HG02623 (cell line): ENCODE data around the gene GPN2.
"Not testable (repeated sequence)": the region's sequence is repeated elsewhere in the genome, so short reads cannot be mapped to it uniquely, and the experiment has no call there.

Source experiments
- ATAC-seq: cut with Tn5 transposase; IDR thresholded peaks from one replicate; pipeline ENCODE4 v1.9.1; 2021; ENCODE audit warnings: moderate library complexity; ENCODE audit not compliant: unreplicated experiment

Gene GPN2

GRCh38 chr1:26900815-26901511 is 10.9 kb upstream of the GPN2 start:
- ATAC-seq, result no peak

GRCh38 chr1:26900001-26900814 is 10.1 kb upstream of the GPN2 start, which contains the start of gene GPATCH3:
GPATCH3 (minus strand) TSS chr1:26900467; CDS start chr1:26900442, 25 bp downstream.
- ATAC-seq, result peak; percentile 64

DNA sequence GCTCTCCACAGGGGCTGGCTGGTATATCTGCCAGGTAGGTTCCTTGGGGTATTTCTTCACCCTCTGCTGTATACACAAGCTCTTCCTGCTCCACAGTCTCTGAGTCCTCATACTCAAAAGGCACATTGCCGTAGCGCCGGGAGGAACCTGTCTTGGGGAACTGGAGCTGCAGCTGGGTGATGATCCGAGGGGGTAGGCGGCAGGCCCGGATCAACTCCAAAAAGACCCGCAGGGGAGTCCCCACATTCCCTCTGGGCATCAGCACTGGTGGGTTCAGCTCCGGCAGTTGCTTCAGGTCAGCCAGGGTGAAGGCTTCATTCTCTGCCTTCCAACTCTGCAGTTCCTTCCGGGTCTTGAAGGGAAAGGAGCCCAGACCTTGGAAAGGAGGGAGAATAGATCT is 7.3 kb upstream of the GPN2 start:
- ATAC-seq, result no peak

DNA sequence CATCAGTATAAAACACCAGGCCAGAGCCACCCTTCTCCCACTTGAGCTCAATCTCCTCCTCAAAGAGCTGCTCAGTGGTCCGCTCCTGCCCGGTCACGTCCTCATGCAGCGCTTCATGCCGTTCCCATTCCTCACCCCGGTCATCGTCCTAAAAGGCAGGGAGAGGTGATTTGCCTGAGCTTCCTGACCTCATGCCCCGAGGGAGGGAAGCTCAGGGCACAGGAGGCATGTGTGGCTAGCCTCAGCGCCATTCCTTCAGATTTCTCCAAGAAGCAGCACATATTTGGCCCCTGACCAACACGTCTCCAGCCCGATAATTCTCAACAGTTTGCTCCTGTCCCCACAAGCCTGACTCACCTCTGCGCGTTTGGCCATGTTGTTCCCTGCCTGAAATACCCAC is 4.2 kb upstream of the GPN2 start:
- no peak for ATAC-seq

GRCh38 chr1:26890467-26890796 is 349 bp upstream of the GPN2 start:
- ATAC-seq, result no peak

DNA sequence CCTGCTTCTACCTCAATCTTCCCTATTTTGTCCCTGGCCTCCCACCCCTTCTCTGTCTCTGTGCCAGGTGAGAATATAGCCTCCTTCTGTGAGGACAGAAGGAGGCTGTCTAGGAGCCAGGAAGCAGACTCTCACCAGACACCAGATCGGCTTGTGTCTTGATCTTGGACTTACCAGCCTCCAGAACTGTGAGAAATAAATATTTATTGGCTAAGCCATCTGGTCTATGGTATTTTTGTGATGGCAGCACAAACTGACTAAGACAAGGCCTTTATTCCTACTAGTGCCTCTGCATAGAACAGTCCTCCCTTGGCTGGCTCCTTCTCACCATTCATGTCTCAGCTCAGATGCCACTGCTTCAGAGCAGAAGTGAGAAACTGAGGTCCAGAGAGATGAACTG is 1.9 kb downstream of the GPN2 start:
- ATAC-seq, result no peak

DNA sequence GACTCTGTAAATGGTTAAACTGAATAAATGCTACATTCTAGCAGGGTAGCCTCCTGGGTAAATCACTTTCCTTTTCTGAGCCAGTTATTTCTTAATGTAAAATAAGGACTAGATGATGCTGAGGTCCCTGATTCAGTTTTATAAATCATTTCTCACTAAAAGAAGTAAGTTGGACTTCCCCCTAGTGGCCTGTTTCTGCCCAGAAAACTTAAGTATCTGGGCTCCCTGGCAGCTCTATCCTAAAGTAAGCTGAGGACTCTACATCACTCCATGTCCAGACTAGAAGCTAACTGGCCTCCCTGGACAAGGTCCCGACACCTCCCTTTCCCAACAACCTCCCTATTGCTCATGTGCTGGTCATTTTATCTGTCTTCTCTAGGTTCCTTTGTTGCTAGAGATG is 3.0 kb downstream of the GPN2 start:
- no peak for ATAC-seq

- ATAC-seq, result no peak
These were observed 7.2 kb downstream of the GPN2 start for GRCh38 chr1:26882696-26883463.

DNA sequence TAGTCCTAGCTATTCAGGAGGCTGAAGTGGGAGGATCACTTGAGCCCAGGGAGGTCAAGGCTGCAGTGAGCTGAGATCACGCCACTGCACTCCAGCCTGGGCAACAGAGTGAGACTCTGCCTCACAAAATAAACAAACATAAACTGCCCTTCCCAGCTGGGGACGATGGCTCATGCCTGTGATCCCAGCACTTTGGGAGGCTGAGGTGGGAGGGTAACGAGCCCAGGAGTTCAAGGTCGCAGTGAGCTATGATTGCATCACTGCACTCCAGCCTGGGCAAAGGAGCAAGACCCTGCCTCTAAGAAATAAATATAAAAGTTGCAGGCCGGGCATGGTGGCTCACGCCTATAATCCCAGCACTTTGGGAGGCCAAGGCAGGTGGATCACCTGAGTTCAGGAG is 8.5 kb downstream of the GPN2 start:
- ATAC-seq, result not testable (repeated sequence)

GRCh38 chr1:26879793-26880192 is 10.3 kb downstream of the GPN2 start:
- no peak for ATAC-seq

DNA sequence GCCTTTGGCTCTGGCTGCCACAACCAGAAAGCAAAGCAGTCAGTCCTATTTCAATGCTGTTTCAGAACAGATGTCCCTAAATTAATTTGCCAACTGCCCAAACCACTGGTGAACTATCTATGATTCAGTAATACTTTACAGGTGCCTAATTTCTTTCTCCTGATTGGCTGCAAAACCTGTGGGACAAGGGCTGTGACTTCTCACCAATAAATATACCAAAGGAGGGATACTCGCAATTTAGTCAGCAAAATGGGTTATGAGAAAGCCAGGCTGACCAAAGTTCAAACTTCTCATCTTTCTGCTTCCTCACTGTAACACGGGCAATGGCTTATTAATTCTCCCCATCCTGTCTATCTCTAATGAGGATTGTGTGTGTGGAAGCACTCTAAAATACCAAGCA is 12.8 kb downstream of the GPN2 start:
- no peak for ATAC-seq

GRCh38 chr1:26874896-26875295 is 15.2 kb downstream of the GPN2 start:
- no peak for ATAC-seq

- not testable (repeated sequence) for ATAC-seq
These were observed 17.0 kb downstream of the GPN2 start for GRCh38 chr1:26873097-26873496.

DNA sequence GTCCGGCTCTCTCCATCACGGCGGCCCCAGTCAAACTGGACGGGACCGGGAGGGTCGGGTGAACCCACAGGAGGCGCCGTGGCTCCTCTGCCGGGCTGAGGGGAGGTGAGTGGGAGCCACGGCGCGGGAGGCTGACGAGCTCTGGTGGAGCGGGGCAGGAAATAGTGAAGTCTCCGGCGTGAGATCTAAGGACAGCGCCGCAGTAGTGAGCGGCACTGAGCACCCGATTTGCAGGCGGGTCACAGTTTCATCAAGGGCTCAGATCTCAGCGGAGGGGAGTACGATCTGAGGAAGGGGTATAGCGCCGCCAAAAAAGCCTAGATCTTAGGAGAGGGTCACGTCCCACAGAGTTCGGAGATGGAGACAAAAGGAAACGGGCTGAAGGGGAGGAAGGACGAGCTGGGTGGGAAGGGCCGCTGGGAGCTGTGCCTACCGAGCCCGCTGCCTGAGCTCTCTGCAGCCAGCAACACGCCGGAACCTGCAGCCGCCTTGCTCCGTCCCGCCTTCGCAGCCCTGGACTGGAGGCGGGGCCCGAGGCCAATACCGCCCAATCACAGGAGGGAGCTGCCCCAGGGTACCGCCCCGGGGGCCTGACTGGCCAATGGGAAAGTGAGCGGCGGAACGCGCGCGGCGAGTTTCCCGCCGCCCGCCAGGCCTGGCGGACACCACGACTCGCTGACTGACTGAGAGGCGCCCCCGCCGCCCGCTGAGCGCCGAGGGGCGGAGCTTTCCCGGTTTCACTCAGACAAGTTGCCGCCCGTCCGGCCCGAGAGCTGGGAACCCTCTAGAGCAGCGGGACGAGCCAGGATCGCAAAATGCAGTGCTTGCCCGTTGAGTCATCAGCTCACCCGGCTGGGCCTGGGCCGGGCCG is 25.2 kb downstream of the GPN2 start:
- ATAC-seq, result peak; percentile 87

DNA sequence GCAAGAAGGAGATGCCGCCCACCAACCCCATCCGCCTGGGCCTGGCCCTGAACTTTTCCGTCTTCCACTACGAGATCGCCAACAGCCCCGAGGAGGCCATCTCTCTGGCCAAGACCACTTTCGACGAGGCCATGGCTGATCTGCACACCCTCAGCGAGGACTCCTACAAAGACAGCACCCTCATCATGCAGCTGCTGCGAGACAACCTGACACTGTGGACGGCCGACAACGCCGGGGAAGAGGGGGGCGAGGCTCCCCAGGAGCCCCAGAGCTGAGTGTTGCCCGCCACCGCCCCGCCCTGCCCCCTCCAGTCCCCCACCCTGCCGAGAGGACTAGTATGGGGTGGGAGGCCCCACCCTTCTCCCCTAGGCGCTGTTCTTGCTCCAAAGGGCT is 26.4 kb downstream of the GPN2 start:
- no peak for ATAC-seq

DNA sequence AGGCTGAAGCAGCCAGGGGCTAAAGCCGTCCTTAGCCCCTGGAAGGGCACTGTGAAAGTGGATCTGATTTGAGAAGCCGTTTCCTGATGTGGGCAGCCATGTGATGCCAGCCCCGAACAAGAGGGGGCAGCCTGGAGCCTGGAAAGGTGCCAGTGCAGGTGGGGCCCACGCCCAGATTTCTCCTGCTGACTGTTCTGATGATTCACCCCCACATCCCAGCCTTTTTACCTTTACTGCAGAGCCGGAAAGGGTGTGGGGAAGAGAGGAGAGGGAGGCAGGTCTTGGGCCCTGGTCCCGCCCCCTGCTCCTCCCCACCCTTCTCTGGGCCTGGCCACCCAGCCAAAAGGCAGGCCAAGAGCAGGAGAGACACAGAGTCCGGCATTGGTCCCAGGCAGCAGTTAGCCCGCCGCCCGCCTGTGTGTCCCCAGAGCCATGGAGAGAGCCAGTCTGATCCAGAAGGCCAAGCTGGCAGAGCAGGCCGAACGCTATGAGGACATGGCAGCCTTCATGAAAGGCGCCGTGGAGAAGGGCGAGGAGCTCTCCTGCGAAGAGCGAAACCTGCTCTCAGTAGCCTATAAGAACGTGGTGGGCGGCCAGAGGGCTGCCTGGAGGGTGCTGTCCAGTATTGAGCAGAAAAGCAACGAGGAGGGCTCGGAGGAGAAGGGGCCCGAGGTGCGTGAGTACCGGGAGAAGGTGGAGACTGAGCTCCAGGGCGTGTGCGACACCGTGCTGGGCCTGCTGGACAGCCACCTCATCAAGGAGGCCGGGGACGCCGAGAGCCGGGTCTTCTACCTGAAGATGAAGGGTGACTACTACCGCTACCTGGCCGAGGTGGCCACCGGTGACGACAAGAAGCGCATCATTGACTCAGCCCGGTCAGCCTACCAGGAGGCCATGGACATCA is 27.1 kb downstream of the GPN2 start, which contains the start of gene SFN:
Gene SFN, plus strand, starts transcription at position 369 of the 904 bp plus-strand sequence. Its CDS starts 64 bp downstream, at position 433.
- no peak for ATAC-seq

DNA sequence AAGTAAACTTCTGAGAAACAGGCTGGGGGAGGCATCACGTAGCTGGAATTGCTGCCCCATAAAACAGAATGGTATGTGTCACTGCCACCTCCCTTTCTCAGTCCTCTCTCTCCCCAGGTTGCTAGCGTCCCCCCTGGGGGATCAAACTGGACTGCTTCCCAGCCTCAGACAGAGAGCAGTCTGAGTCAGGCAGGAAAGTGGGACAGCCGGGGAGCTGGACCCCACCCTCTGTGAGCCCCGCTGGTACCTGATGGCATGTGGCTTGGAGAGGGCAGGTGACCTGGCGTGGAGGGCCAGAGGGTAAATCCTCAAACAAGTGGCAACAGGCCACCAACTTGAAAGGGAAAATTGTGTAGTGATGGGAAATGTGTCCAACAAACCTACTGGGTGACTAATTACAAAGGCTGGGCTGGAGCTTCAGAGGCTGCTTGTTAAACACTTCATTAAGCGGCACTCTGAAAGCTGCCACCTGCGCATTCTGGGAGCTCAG is 28.1 kb downstream of the GPN2 start:
- ATAC-seq, result no peak

GRCh38 chr1:26861286-26861701 is 28.8 kb downstream of the GPN2 start:
- no peak for ATAC-seq

GRCh38 chr1:26858891-26859640 is 31.0 kb downstream of the GPN2 start:
- no peak for ATAC-seq
